Neural progenitor cell (in vitro differentiated cells): ENCODE measurements around the gene MYL11. TPM values are rescaled to one million over a fixed set of nuclear protein-coding genes. Genes with fewer than 3 reads are reported as not detected.

ENCODE experiments used
- DNase-seq: peaks from one replicate; pipeline ENCODE4 v3.0.0-alpha.2; 2016; ENCODE audit warnings: low spot score
- H2AFZ ChIP-seq: fragments of 200-600 bp; sonication (generic); replicated peaks from 2 replicates; pipeline ENCODE4 v1.6.1; 2016; ENCODE audit warnings: antibody characterized with exemption
- H3F3A ChIP-seq: fragments of 200-600 bp; sonication (generic); 2 replicates; pipeline ENCODE4 v1.6.1; 2016; ENCODE audit warnings: antibody characterized with exemption, low read depth
- H3K27ac ChIP-seq: fragments of 200-600 bp; sonication (generic); 2 replicates; pipeline ENCODE4 v1.5.1; 2016; ENCODE audit warnings: mild to moderate bottlenecking
- H3K27me3 ChIP-seq: fragments of 200-600 bp; sonication (generic); 2 replicates; pipeline ENCODE4 v1.6.1; 2016; ENCODE audit warnings: mild to moderate bottlenecking, moderate library complexity
- H3K36me3 ChIP-seq: fragments of 200-600 bp; sonication (generic); 2 replicates; pipeline ENCODE4 v1.5.1; 2016
- H3K4me1 ChIP-seq: fragments of 200-600 bp; sonication (generic); 2 replicates; pipeline ENCODE4 v1.6.1; 2016; ENCODE audit warnings: mixed run types
- H3K4me2 ChIP-seq: fragments of 200-600 bp; sonication (generic); 2 replicates; pipeline ENCODE4 v1.6.1; 2016
- H3K4me3 ChIP-seq: fragments of 200-600 bp; sonication (generic); 2 replicates; pipeline ENCODE4 v1.5.1; 2016
- H3K79me2 ChIP-seq: fragments of 200-600 bp; sonication (generic); 2 replicates; pipeline ENCODE4 v1.6.1; 2016; ENCODE audit warnings: low read depth
- H3K9ac ChIP-seq: fragments of 200-600 bp; sonication (generic); 2 replicates; pipeline ENCODE4 v1.6.1; 2016
- H3K9me3 ChIP-seq: fragments of 200-600 bp; sonication (generic); 2 replicates; pipeline ENCODE4 v1.5.1; 2016; ENCODE audit warnings: low read depth
- H4K20me1 ChIP-seq: fragments of 200-600 bp; sonication (generic); 2 replicates; pipeline ENCODE4 v1.6.1; 2016; ENCODE audit warnings: low read depth
- H3K27ac Mint-ChIP-seq: 3 replicates; pipeline ENCODE4 v1.8.0; 2021; ENCODE audit warnings: mixed read lengths
- H3K27me3 Mint-ChIP-seq: 2 replicates; pipeline ENCODE4 v1.8.0; 2022; ENCODE audit warnings: low read depth, mild to moderate bottlenecking, inconsistent platforms, moderate library complexity, mixed read lengths; ENCODE audit not compliant: insufficient read depth
- H3K36me3 Mint-ChIP-seq: 3 replicates; pipeline ENCODE4 v1.8.0; 2021; ENCODE audit warnings: mixed read lengths
- H3K4me1 Mint-ChIP-seq: 3 replicates; pipeline ENCODE4 v1.8.0; 2021; ENCODE audit warnings: mixed read lengths
- H3K4me3 Mint-ChIP-seq: 3 replicates; pipeline ENCODE4 v1.8.0; 2021; ENCODE audit warnings: mild to moderate bottlenecking, moderate library complexity, mixed read lengths
- H3K9me3 Mint-ChIP-seq: 3 replicates; pipeline ENCODE4 v1.8.0; 2020; ENCODE audit warnings: mixed read lengths
- EZH2 ChIP-seq: fragments of 200-600 bp; sonication (generic); IDR thresholded peaks from 2 replicates; pipeline ENCODE4 v1.6.1; 2017; ENCODE audit warnings: antibody characterized with exemption, mild to moderate bottlenecking, moderate library complexity
- EZH2phosphoT487 ChIP-seq: fragments of 200-600 bp; sonication (generic); IDR thresholded peaks from 2 replicates; pipeline ENCODE4 v1.6.1; 2017; ENCODE audit warnings: antibody characterized with exemption
- total RNA-seq: library from RNA; depleted of rRNA; stranded (reverse); fragments of >200 nt; gene quantifications from 2 replicates; pipeline ENCODE4 v1.2.3, GENCODE V29; 2015; ENCODE audit warnings: low replicate concordance
- TF ChIP-seq, protein P1 (sequence below): fragments of 200-600 bp; sonication (generic); IDR thresholded peaks from 2 replicates; pipeline ENCODE4 v1.5.1; 2017; ENCODE audit warnings: antibody characterized with exemption, mild to moderate bottlenecking

The MYL11 gene
- total RNA-seq, 1 donor from 2014 or later: 4.1 TPM

GRCh38 chr16:30397056-30397455, 22.5 kb downstream of the MYL11 start:
- H3K4me3 ChIP-seq: no peak overlapping the region
- peaks cover 42% of the 10 kb centered on the region for H3K79me2 ChIP-seq
- Mint-ChIP-seq H3K36me3 (peaks cover 5% of the 10 kb centered on the region), H3K27me3 (peaks cover 23% of the 10 kb centered on the region), H3K4me1 (peaks cover 52% of the 10 kb centered on the region), H3K4me3 (peak overlapping the region; percentile 86), H3K27ac (no peak overlapping the region), H3K9me3 (no peaks in the 10 kb centered on the region)
- no peak overlapping the region for H3K9ac ChIP-seq
- H3K36me3 ChIP-seq: no peaks in the 10 kb centered on the region
- no peaks in the 10 kb centered on the region for H3K27me3 ChIP-seq
- H4K20me1 ChIP-seq: peaks cover 40% of the 10 kb centered on the region
- peaks cover 92% of the 10 kb centered on the region for H3F3A ChIP-seq
- no peak for TF ChIP-seq EZH2phosphoT487
- TF ChIP-seq, protein P1, sequence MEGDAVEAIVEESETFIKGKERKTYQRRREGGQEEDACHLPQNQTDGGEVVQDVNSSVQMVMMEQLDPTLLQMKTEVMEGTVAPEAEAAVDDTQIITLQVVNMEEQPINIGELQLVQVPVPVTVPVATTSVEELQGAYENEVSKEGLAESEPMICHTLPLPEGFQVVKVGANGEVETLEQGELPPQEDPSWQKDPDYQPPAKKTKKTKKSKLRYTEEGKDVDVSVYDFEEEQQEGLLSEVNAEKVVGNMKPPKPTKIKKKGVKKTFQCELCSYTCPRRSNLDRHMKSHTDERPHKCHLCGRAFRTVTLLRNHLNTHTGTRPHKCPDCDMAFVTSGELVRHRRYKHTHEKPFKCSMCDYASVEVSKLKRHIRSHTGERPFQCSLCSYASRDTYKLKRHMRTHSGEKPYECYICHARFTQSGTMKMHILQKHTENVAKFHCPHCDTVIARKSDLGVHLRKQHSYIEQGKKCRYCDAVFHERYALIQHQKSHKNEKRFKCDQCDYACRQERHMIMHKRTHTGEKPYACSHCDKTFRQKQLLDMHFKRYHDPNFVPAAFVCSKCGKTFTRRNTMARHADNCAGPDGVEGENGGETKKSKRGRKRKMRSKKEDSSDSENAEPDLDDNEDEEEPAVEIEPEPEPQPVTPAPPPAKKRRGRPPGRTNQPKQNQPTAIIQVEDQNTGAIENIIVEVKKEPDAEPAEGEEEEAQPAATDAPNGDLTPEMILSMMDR: no peak
- no peak for TF ChIP-seq EZH2
- no peak for DNase-seq
- H3K4me2 ChIP-seq: peak overlapping the region; percentile 100
- no peak overlapping the region for H2AFZ ChIP-seq
- no peaks in the 10 kb centered on the region for H3K9me3 ChIP-seq
- H3K27ac ChIP-seq: no peak overlapping the region
- peaks cover 42% of the 10 kb centered on the region for H3K4me1 ChIP-seq

DNA sequence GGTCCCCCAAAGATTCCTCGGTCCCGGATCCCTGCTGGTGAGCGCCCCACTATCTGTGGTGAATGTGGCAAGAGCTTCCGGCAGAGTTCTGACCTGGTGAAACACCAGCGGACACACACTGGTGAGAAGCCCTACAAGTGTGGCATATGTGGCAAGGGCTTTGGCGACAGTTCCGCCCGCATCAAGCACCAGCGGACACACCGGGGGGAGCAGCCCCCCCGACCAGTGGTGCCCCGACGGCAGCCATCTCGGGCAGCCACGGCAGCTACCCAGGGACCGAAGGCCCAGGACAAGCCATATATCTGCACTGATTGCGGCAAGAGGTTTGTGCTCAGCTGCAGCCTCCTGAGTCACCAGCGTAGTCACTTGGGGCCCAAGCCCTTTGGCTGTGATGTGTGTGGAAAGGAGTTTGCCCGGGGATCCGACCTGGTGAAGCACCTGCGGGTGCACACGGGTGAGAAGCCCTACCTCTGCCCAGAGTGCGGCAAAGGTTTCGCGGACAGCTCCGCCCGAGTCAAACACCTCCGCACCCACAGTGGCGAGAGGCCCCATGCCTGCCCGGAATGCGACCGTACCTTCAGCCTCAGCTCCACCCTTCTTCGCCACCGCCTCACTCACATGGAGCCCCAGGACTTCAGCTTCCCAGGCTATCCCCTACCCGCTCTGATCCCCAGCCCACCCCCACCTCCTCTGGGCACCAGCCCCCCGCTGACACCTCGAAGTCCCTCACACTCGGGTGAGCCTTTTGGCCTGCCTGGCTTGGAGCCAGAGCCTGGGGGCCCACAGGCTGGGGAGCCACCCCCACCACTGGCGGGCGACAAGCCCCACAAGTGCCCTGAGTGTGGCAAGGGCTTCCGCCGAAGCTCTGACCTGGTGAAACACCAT, 23.4 kb downstream of the MYL11 start:
- Histone ChIP-seq H3F3A (peaks cover 89% of the 10 kb centered on the region), H3K27ac (no peak overlapping the region), H3K79me2 (peaks cover 42% of the 10 kb centered on the region), H3K36me3 (no peaks in the 10 kb centered on the region), H2AFZ (no peak overlapping the region), H3K4me2 (no peak overlapping the region), H4K20me1 (peaks cover 40% of the 10 kb centered on the region), H3K9ac (no peak overlapping the region), H3K9me3 (no peaks in the 10 kb centered on the region), H3K4me3 (no peak overlapping the region), H3K4me1 (peaks cover 42% of the 10 kb centered on the region), H3K27me3 (no peaks in the 10 kb centered on the region)
- no peak for DNase-seq
- Mint-ChIP-seq H3K36me3 (peaks cover 5% of the 10 kb centered on the region), H3K4me3 (peak overlapping the region; percentile 86), H3K27me3 (peaks cover 24% of the 10 kb centered on the region), H3K27ac (no peak overlapping the region), H3K4me1 (peaks cover 52% of the 10 kb centered on the region), H3K9me3 (no peaks in the 10 kb centered on the region)
- TF ChIP-seq EZH2phosphoT487: no peak
- TF ChIP-seq, protein P1: no peak
- no peak for TF ChIP-seq EZH2

DNA sequence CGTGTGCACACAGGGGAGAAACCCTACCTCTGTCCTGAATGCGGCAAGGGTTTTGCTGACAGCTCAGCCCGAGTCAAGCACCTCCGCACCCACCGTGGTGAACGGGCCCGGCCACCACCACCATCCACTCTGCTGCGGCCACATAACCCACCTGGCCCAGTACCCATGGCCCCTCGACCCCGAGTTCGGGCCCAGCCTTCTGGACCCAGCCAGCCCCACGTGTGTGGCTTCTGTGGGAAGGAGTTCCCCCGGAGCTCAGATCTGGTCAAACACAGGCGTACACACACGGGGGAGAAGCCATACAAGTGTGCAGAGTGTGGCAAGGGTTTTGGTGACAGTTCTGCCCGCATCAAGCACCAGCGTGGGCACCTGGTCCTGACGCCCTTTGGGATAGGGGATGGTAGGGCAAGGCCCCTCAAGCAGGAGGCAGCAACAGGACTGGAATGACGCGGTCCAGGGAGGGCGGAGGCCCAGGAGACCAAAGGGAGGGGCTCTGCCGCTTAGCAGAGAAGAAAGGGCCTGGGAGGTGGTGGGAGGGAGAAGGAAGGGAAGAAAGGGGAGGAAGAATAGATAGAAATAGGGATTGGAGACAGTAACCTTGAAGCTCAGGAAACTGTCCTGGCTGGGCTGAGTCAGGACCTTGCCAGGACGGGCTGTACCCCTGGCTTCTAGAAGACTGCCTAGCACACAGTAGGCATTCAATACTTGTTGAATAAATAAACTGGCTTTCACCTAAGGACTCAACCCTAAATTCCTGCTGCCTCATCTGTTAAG, 24.2 kb downstream of the MYL11 start:
- peak; percentile 54 for DNase-seq
- Mint-ChIP-seq H3K27ac (peak overlapping the region; percentile 100), H3K4me1 (peaks cover 47% of the 10 kb centered on the region), H3K4me3 (peak overlapping the region; percentile 86), H3K9me3 (no peaks in the 10 kb centered on the region), H3K36me3 (peaks cover 5% of the 10 kb centered on the region), H3K27me3 (peaks cover 22% of the 10 kb centered on the region)
- Histone ChIP-seq H3K4me1 (peaks cover 38% of the 10 kb centered on the region), H3K9me3 (no peaks in the 10 kb centered on the region), H3K4me3 (no peak overlapping the region), H3K27ac (peak overlapping the region; percentile 96), H3K4me2 (peak overlapping the region; percentile 82), H3K9ac (no peak overlapping the region), H2AFZ (no peak overlapping the region), H3F3A (peaks cover 82% of the 10 kb centered on the region), H3K27me3 (no peaks in the 10 kb centered on the region), H4K20me1 (peaks cover 40% of the 10 kb centered on the region), H3K79me2 (peaks cover 37% of the 10 kb centered on the region), H3K36me3 (no peaks in the 10 kb centered on the region)
- TF ChIP-seq EZH2phosphoT487 (no peak), EZH2 (no peak)
- TF ChIP-seq, protein P1: no peak
